Trophoblast cell (in vitro differentiated cells and primary cell): ENCODE results near the gene EMP2.
A peak's percentile ranks its signal among the peaks of the same experiment; 100 is the strongest.

Experiments used
- DNase-seq, 2 donors: peaks; one replicate each; pipeline ENCODE4 v3.0.0-alpha.2; 2016
- H2AFZ ChIP-seq: 2 replicates; pipeline ENCODE4 v1.6.1; 2013; ENCODE audit warnings: low read length, moderate library complexity, mild to moderate bottlenecking; ENCODE audit not compliant: insufficient read depth, poor library complexity
- H2AK5ac ChIP-seq: 2 replicates; pipeline ENCODE4 v1.6.1; 2013; ENCODE audit warnings: mild to moderate bottlenecking, low read length
- H2BK120ac ChIP-seq: 2 replicates; pipeline ENCODE4 v1.6.1; 2013; ENCODE audit warnings: low read length, mild to moderate bottlenecking, moderate library complexity; ENCODE audit not compliant: insufficient read depth, poor library complexity
- H2BK12ac ChIP-seq: 2 replicates; pipeline ENCODE4 v1.6.1; 2013; ENCODE audit warnings: mild to moderate bottlenecking, low read length, moderate library complexity
- H2BK5ac ChIP-seq: 2 replicates; pipeline ENCODE4 v1.6.1; 2013; ENCODE audit warnings: low read length, low read depth, moderate library complexity, mild to moderate bottlenecking; ENCODE audit not compliant: poor library complexity
- H3K14ac ChIP-seq: 2 replicates; pipeline ENCODE4 v1.6.1; 2013; ENCODE audit warnings: mild to moderate bottlenecking, low read length
- H3K18ac ChIP-seq: 2 replicates; pipeline ENCODE4 v1.6.1; 2013; ENCODE audit warnings: mild to moderate bottlenecking, low read length
- H3K23ac ChIP-seq: 2 replicates; pipeline ENCODE4 v1.6.1; 2013; ENCODE audit warnings: low read length
- H3K27ac ChIP-seq: 2 replicates; pipeline ENCODE4 v1.5.1; 2013; ENCODE audit warnings: low read depth, mild to moderate bottlenecking, inconsistent platforms, low read length, moderate library complexity
- H3K27me3 ChIP-seq: 2 replicates; pipeline ENCODE4 v1.6.1; 2013; ENCODE audit warnings: inconsistent platforms, mild to moderate bottlenecking, low read length, moderate library complexity; ENCODE audit not compliant: insufficient read depth
- H3K36me3 ChIP-seq, 2 experiments: 1 replicate in 1 of 2; 2 replicates in 1 of 2; pipeline ENCODE4 v1.6.1; 2013; ENCODE audit warnings: low read length in 2 of 2, mild to moderate bottlenecking in 2 of 2, moderate library complexity in 1 of 2; ENCODE audit not compliant: insufficient read depth in 2 of 2, control insufficient read depth in 1 of 2
- H3K4ac ChIP-seq: 2 replicates; pipeline ENCODE4 v1.6.1; 2013; ENCODE audit warnings: low read depth, mild to moderate bottlenecking, low read length, moderate library complexity
- H3K4me1 ChIP-seq, 2 experiments: 1 replicate in 1 of 2; 2 replicates in 1 of 2; pipeline ENCODE4 v1.6.1; 2013; ENCODE audit warnings: low read length in 2 of 2, mild to moderate bottlenecking in 2 of 2, moderate library complexity in 1 of 2; ENCODE audit not compliant: insufficient read depth in 2 of 2, control insufficient read depth in 1 of 2
- H3K4me2 ChIP-seq: 2 replicates; pipeline ENCODE4 v1.6.1; 2013; ENCODE audit warnings: inconsistent platforms, mild to moderate bottlenecking, low read length, moderate library complexity
- H3K4me3 ChIP-seq: 2 replicates; pipeline ENCODE4 v1.5.1; 2013; ENCODE audit warnings: mild to moderate bottlenecking, low read depth, low read length, inconsistent platforms
- H3K79me1 ChIP-seq: one replicate; pipeline ENCODE4 v1.6.1; 2013; ENCODE audit warnings: low read length
- H3K79me2 ChIP-seq: 2 replicates; pipeline ENCODE4 v1.6.1; 2013; ENCODE audit warnings: low read length, mild to moderate bottlenecking; ENCODE audit not compliant: control insufficient read depth, insufficient read depth, poor library complexity
- H3K9ac ChIP-seq: 2 replicates; pipeline ENCODE4 v1.6.1; 2013; ENCODE audit warnings: mild to moderate bottlenecking, low read length
- H3K9me3 ChIP-seq: 2 replicates; pipeline ENCODE4 v1.6.1; 2013; ENCODE audit warnings: low read depth, mild to moderate bottlenecking, control low read depth, inconsistent platforms, low read length; ENCODE audit not compliant: insufficient read depth
- H4K12ac ChIP-seq: 2 replicates; pipeline ENCODE4 v1.6.1; 2013; ENCODE audit warnings: low read depth, mild to moderate bottlenecking, low read length, moderate library complexity
- H4K8ac ChIP-seq: 2 replicates; pipeline ENCODE4 v1.6.1; 2013; ENCODE audit warnings: low read depth, mild to moderate bottlenecking, low read length, moderate library complexity
- H4K91ac ChIP-seq: one replicate; pipeline ENCODE4 v1.6.1; 2013; ENCODE audit warnings: low read depth, mild to moderate bottlenecking, low read length, moderate library complexity
- WGBS: extraction: QIAGEN DNeasy Blood & Tissue Kit; methylation state at CpG from one replicate; pipeline ENCODE4 v1.1.7; 2013; ENCODE audit warnings: missing lambda C conversion rate; ENCODE audit not compliant: insufficient read length, insufficient coverage; ENCODE audit errors: extremely low coverage; 5-methylcytosine and 5-hydroxymethylcytosine counted together

Gene EMP2

DNA sequence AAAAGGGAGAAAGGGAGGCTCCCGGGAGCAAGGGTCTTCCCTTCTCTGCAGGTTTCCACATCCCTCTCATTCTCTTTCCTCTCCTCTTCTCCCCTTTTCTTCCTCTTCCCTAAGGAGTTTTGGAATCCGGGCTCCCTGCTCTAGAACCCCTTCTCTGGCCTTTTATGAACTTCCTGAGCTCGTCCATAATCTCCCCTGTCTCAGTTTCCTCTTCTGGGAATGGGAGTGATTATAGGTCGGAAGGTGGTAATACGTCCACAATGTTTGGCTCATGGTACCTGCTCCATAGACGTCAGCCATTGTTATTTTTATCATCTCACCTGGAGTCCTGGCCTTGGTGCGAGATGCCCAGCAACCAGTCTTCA, 467 bp upstream of the EMP2 start:
- peaks cover 28 to 40% of the 10 kb centered on the region in 2 experiments for H3K4me1 ChIP-seq
- no peak overlapping the region for H3K23ac ChIP-seq
- peaks cover 12% of the 10 kb centered on the region for H3K79me1 ChIP-seq
- H3K9me3 ChIP-seq: no peaks in the 10 kb centered on the region
- H4K12ac ChIP-seq: peak overlapping the region; percentile 28
- no peak overlapping the region for H3K27ac ChIP-seq
- H2AK5ac ChIP-seq: no peak overlapping the region
- WGBS: no CpG with 5 or more reads among the region's 7 CpGs
- peak overlapping the region; percentile 57 for H3K18ac ChIP-seq
- no peak overlapping the region for H3K9ac ChIP-seq
- H2BK5ac ChIP-seq: no peak overlapping the region
- H4K91ac ChIP-seq: peak overlapping the region; percentile 68
- no peak overlapping the region for H3K4ac ChIP-seq
- no peaks in the 10 kb centered on the region for H3K27me3 ChIP-seq
- no peaks in the 10 kb centered on the region for H3K36me3 ChIP-seq
- peak overlapping the region; percentile 78 for H3K4me3 ChIP-seq
- peaks cover 10% of the 10 kb centered on the region for H3K79me2 ChIP-seq
- H2BK12ac ChIP-seq: peak overlapping the region; percentile 53
- peak overlapping the region; percentile 62 for H4K8ac ChIP-seq
- H2BK120ac ChIP-seq: peak overlapping the region; percentile 48
- peak overlapping the region; percentile 63 for H2AFZ ChIP-seq
- peak overlapping the region; percentile 25 for H3K14ac ChIP-seq
- DNase-seq: no peak
- peak overlapping the region; percentile 70 for H3K4me2 ChIP-seq

DNA sequence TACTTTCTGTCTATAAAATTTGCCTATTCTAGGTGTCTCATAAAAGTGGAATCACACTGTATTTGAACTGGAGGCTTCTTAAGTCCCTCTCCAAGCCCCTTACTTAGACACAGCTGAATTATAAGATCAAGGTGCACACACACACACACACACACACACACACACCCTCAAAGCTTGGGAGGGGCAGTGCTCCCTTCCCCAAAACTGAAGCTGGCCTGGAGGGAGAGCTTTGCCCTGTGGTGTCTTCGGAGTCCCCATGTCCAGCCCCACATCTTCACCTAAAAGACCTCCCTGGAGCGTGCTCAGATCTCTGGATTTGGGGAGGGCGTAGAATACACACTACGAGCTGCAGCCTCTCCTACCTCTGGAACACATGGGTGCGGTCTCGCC, 828 bp downstream of the EMP2 start:
- Histone ChIP-seq H3K4me2 (peak overlapping the region; percentile 70), H2BK120ac (peak overlapping the region; percentile 27), H3K14ac (peak overlapping the region; percentile 58), H2BK12ac (no peak overlapping the region), H3K79me2 (peaks cover 10% of the 10 kb centered on the region), H2AFZ (no peak overlapping the region), H3K9ac (peak overlapping the region; percentile 53), H3K23ac (no peak overlapping the region), H3K27me3 (no peaks in the 10 kb centered on the region), H3K4me1 (peaks cover 27 to 40% of the 10 kb centered on the region in 2 experiments), H3K9me3 (no peaks in the 10 kb centered on the region), H3K36me3 (no peaks in the 10 kb centered on the region), H3K4me3 (peak overlapping the region; percentile 78), H3K18ac (peak overlapping the region; percentile 66), H3K27ac (no peak overlapping the region), H2AK5ac (no peak overlapping the region), H4K8ac (no peak overlapping the region), H2BK5ac (no peak overlapping the region), H4K12ac (no peak overlapping the region), H4K91ac (peak overlapping the region; percentile 68), H3K79me1 (peaks cover 12% of the 10 kb centered on the region), H3K4ac (no peak overlapping the region)
- WGBS: no CpG with 5 or more reads among the region's 6 CpGs
- no peak for DNase-seq

DNA sequence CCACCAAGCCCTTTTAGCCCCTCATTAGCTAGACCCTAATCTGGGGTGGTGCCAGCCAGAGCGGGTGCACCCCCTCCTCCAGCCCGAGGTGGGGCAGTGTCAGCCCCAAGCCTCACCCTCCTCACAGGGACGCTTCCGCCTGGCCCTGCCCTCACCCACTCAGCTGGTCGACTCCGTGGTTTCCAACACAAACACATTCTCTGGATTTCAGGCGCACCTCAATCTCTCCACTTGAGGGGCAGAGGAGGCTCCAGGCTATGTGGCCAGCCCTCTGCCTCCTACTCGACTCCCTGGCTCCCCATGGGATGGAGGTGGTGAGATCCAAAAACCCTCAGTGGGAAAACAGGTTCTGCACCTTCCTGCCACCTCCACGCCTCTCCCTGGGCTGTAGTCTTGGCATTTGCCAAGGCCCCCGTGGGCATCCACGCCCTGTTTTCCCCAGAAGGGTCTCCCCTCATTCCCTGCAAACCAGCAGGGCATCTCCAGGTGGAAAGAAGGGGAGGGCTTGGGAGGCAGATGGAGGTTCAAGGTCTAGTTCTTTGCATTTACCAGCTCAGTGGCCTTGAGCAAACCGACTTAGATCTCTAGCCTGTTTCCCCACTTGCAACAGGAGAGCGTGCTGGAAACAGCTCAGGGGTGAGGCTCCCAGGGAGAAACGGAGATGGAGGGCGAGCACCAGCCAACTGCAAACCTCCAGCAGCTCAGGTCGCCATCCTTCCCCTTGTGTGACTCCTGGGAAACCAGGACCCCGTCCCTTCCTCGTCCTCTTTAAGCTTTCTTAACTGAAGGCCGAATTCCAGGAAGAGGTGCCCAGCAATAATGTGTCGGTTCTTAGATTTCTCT, 1.7 kb downstream of the EMP2 start:
- H3K36me3 ChIP-seq: no peaks in the 10 kb centered on the region
- H3K18ac ChIP-seq: no peak overlapping the region
- no peak overlapping the region for H3K4ac ChIP-seq
- no peak overlapping the region for H3K4me3 ChIP-seq
- peak overlapping the region; percentile 9 for H3K4me2 ChIP-seq
- peaks cover 12% of the 10 kb centered on the region for H3K79me1 ChIP-seq
- peak overlapping the region; percentile 3 for H4K91ac ChIP-seq
- H3K23ac ChIP-seq: no peak overlapping the region
- H2AK5ac ChIP-seq: no peak overlapping the region
- no peak overlapping the region for H3K27ac ChIP-seq
- H3K14ac ChIP-seq: no peak overlapping the region
- H4K12ac ChIP-seq: no peak overlapping the region
- no peak for DNase-seq
- H2AFZ ChIP-seq: no peak overlapping the region
- H2BK12ac ChIP-seq: no peak overlapping the region
- H3K79me2 ChIP-seq: peaks cover 10% of the 10 kb centered on the region
- no peaks in the 10 kb centered on the region for H3K9me3 ChIP-seq
- H3K27me3 ChIP-seq: no peaks in the 10 kb centered on the region
- no peak overlapping the region for H2BK120ac ChIP-seq
- no CpG with 5 or more reads among the region's 20 CpGs for WGBS
- peaks cover 25 to 39% of the 10 kb centered on the region in 2 experiments for H3K4me1 ChIP-seq
- no peak overlapping the region for H3K9ac ChIP-seq
- no peak overlapping the region for H2BK5ac ChIP-seq
- no peak overlapping the region for H4K8ac ChIP-seq

- DNase-seq: no peak
- Histone ChIP-seq H3K36me3 (no peaks in the 10 kb centered on the region), H4K91ac (no peak overlapping the region), H3K27ac (peak overlapping the region; percentile 12), H3K4me1 (peaks cover 25 to 39% of the 10 kb centered on the region in 2 experiments), H2BK5ac (no peak overlapping the region), H4K12ac (no peak overlapping the region), H3K79me1 (peaks cover 12% of the 10 kb centered on the region), H3K9ac (no peak overlapping the region), H3K14ac (no peak overlapping the region), H3K23ac (no peak overlapping the region), H3K4me2 (peak overlapping the region; percentile 24), H3K4ac (no peak overlapping the region), H3K79me2 (peaks cover 10% of the 10 kb centered on the region), H2AK5ac (no peak overlapping the region), H2BK120ac (no peak overlapping the region), H2BK12ac (no peak overlapping the region), H3K18ac (no peak overlapping the region), H4K8ac (no peak overlapping the region), H2AFZ (no peak overlapping the region), H3K9me3 (no peaks in the 10 kb centered on the region), H3K4me3 (peak overlapping the region; percentile 55), H3K27me3 (no peaks in the 10 kb centered on the region)
- WGBS: no CpG with 5 or more reads among the region's 17 CpGs
Observed at GRCh38 chr16:10577305-10578202, 2.8 kb downstream of the EMP2 start.
